Common myeloid progenitor, CD34-positive (primary cell): ENCODE results near the gene SUSD3.
"Not testable (repeated sequence)": the region's sequence is repeated elsewhere in the genome, so short reads cannot be mapped to it uniquely, and the experiment has no call there.

Experiments used
- CTCF ChIA-PET: fragments of 350-600 bp; sonication (Branson Sonifier 250); formaldehyde crosslinking; loops from one replicate; lab custom pipeline; 2021; ENCODE audit warnings: antibody characterized with exemption; lab: Charles Lee
- POLR2A ChIA-PET: fragments of 350-600 bp; sonication (Branson Sonifier 250); formaldehyde crosslinking; loops from one replicate; lab custom pipeline; 2021; ENCODE audit warnings: antibody characterized with exemption; lab: Charles Lee
- DNase-seq, 3 donors: peaks; one replicate each; pipeline versions ENCODE4 v3.0.0 to v3.0.0-alpha.2; 2013
- H3K27ac ChIP-seq, 2 experiments: 1 replicate in 1 of 2; 2 replicates in 1 of 2; pipeline ENCODE4 v1.7.0; 2013; ENCODE audit warnings: inconsistent platforms in 2 of 2, low read length in 2 of 2, mild to moderate bottlenecking in 2 of 2, low read depth in 1 of 2, moderate library complexity in 1 of 2; ENCODE audit not compliant: severe bottlenecking in 2 of 2, insufficient read depth in 1 of 2, poor library complexity in 1 of 2
- H3K27me3 ChIP-seq, 5 experiments: replicated peaks in 2 of 5; 1 replicate in 3 of 5; 2 replicates in 2 of 5; pipeline versions ENCODE4 v1.6.1 to v1.7.0; 2013; ENCODE audit warnings: low read length in 4 of 5, mild to moderate bottlenecking in 2 of 5, moderate library complexity in 2 of 5, inconsistent platforms in 1 of 5; ENCODE audit not compliant: insufficient read depth in 5 of 5, control insufficient read depth in 4 of 5
- H3K36me3 ChIP-seq, 4 experiments: 1 replicate in 2 of 4; 2 replicates in 2 of 4; pipeline versions ENCODE4 v1.6.1 to v1.7.0; 2013; ENCODE audit warnings: low read length in 3 of 4, control low read depth in 1 of 4, mild to moderate bottlenecking in 1 of 4; ENCODE audit not compliant: control insufficient read depth in 4 of 4, insufficient read depth in 4 of 4
- H3K4me1 ChIP-seq, 4 experiments: 1 replicate in 3 of 4; 2 replicates in 1 of 4; pipeline versions ENCODE4 v1.6.1 to v1.7.1; 2013; ENCODE audit warnings: low read length in 3 of 4, mild to moderate bottlenecking in 3 of 4, control low read depth in 1 of 4, inconsistent platforms in 1 of 4, moderate library complexity in 1 of 4; ENCODE audit not compliant: control insufficient read depth in 4 of 4, insufficient read depth in 4 of 4; ENCODE audit errors: control extremely low read depth in 1 of 4
- H3K4me3 ChIP-seq, 7 experiments: 1 replicate in 4 of 7; 2 replicates in 3 of 7; pipeline versions ENCODE4 v1.5.1 to v1.7.0; 2013; ENCODE audit warnings: mild to moderate bottlenecking in 7 of 7, low read length in 6 of 7, moderate library complexity in 6 of 7, inconsistent platforms in 2 of 7, low read depth in 2 of 7, control low read depth in 1 of 7; ENCODE audit not compliant: insufficient read depth in 4 of 7, control insufficient read depth in 1 of 7; ENCODE audit errors: extremely low read depth in 1 of 7
- H3K9me3 ChIP-seq, 5 experiments: 1 replicate in 4 of 5; 2 replicates in 1 of 5; pipeline versions ENCODE4 v1.6.1 to v1.7.1; 2013; ENCODE audit warnings: low read length in 4 of 5, mild to moderate bottlenecking in 2 of 5, inconsistent platforms in 1 of 5, low read depth in 1 of 5, moderate library complexity in 1 of 5; ENCODE audit not compliant: control insufficient read depth in 4 of 5, insufficient read depth in 2 of 5; ENCODE audit errors: control extremely low read depth in 1 of 5
- WGBS: methylation state at CpG from one replicate; pipeline ENCODE4 v1.1.5; 2013; ENCODE audit not compliant: insufficient coverage; 5-methylcytosine and 5-hydroxymethylcytosine counted together

SUSD3 gene

DNA sequence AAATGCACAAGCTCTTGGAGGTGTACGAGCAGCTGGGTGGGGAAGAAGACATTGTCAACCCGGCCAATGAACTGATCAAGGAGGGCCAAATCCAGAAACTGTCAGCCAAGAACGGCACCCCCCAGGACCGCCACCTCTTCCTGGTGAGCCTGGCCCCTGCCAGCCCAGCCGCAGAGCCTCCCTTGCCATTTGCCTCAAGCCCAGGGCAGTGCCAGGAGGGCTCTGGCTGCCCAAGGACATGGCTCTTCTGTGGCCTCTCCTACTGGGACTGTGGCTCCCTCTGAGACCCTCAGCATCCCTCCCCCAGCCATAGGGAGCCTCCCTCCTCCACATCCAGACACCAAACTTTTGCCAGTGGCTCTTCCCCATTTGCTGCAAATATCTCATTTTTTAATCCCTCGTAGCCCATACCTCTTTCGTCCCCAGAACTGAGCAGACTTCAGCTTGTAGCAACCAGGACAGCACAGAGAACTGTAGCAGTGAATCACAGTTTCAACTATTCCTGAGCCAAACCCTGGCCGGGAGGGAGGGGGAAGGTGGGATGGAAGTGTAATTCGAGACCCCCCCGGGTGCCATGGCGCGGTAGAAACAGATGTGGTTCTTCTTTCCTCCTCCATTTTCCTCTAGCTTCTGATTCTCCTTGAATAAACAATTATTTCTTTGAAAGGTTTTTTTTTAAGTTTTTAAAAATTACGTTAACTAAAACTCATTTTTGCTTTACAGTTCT is 44.5 kb upstream of the SUSD3 start:
- H3K27me3 ChIP-seq, result no peaks in the 10 kb centered on the region
- no peaks in the 10 kb centered on the region for H3K4me1 ChIP-seq
- no peak for DNase-seq
- H3K9me3 ChIP-seq, result no peaks in the 10 kb centered on the region
- H3K36me3 ChIP-seq, result peaks cover 9 to 79% (median 49%) of the 10 kb centered on the region in 4 experiments
- H3K27ac ChIP-seq, result no peak overlapping the region
- POLR2A ChIA-PET, result no interaction called here
- CTCF ChIA-PET, result interaction anchor here (0.7 to 1.9 kb wide), 7 partner anchors 10 to 143 kb away, joined by 3 to 6 read pairs (median 5); no protein-coding TSS in a partner anchor
- no peak overlapping the region for H3K4me3 ChIP-seq
- 98% methylated on average over 6 of the region's 13 CpGs for WGBS

DNA sequence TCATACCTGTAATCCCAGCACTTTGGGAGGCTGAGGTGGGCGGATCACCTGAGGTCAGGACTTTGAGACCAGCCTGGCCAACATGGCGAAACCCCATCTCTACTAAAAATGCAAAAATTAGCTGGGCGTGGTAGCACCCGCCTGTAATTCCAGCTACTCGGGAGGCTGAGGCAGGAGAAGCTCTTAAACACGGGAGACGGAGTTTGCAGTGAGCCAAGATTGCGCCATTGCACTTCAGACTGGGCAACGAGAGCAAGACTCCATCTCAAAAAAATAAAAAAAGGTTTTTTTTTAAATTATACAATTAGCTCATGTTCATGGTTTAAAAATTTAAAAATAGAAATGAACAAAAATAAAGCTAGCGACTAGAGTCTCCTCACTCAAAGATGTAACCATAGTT is 43.3 kb upstream of the SUSD3 start:
- ChIA-PET POLR2A (interaction anchor here (1.2 kb wide), 1 partner anchor 22 kb away, joined by 6 read pairs; no protein-coding TSS in a partner anchor), CTCF (interaction anchor here (1.1 to 1.9 kb wide), 4 partner anchors 9 to 42 kb away, joined by 4 to 6 read pairs (median 4); no protein-coding TSS in a partner anchor)
- not testable (repeated sequence) for H3K9me3 ChIP-seq, H3K4me3 ChIP-seq, H3K27ac ChIP-seq, H3K27me3 ChIP-seq, H3K4me1 ChIP-seq, DNase-seq
- whole genome bisulfite sequencing, result 93% methylated on average over 5 of the region's 10 CpGs
- peaks cover 16 to 80% (median 49%) of the 10 kb centered on the region in 4 experiments for H3K36me3 ChIP-seq

DNA sequence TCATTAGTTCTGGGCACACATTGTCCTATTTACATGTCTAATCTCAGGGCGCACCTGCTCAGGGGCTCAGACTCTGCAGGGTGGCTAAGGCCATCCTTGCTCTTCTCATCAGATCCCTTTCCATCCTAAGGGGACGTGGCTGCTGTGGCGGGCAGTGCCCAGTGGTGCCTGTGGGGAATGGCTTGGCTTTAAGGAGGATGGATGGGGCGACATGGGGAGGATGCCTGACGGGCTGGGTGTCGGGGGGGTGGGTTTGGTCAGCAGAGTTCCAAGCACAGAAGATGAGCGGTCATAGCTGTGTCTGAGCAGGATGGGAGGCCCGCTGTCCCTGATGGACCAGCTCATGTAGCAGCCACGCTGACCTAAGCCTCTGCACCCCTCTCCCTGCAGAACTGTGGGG is 40.9 kb upstream of the SUSD3 start:
- no peak for DNase-seq
- WGBS, result 93% methylated on average over 3 of the region's 9 CpGs
- H3K27me3 ChIP-seq, result no peaks in the 10 kb centered on the region
- ChIA-PET POLR2A (no interaction called here), CTCF (interaction anchor here (1.9 kb wide), 1 partner anchor 14 kb away, joined by 9 read pairs; no protein-coding TSS in a partner anchor)
- H3K4me1 ChIP-seq, result peaks cover 0 to 7% (median 0%) of the 10 kb centered on the region in 4 experiments
- H3K36me3 ChIP-seq, result peaks cover 23 to 89% (median 64%) of the 10 kb centered on the region in 4 experiments
- H3K4me3 ChIP-seq, result no peak overlapping the region
- no peak overlapping the region for H3K27ac ChIP-seq
- no peaks in the 10 kb centered on the region for H3K9me3 ChIP-seq

GRCh38 chr9:93020151-93020550 is 38.4 kb upstream of the SUSD3 start:
- no peak overlapping the region for H3K27ac ChIP-seq
- DNase-seq, result no peak
- H3K4me3 ChIP-seq, result no peak overlapping the region
- CTCF ChIA-PET, result no interaction called here
- POLR2A ChIA-PET, result no interaction called here
- 100% methylated on average over 5 of the region's 11 CpGs for WGBS
- H3K4me1 ChIP-seq, result peaks cover 0 to 11% (median 0%) of the 10 kb centered on the region in 4 experiments
- peaks cover 18 to 89% (median 68%) of the 10 kb centered on the region in 4 experiments for H3K36me3 ChIP-seq
- no peaks in the 10 kb centered on the region for H3K27me3 ChIP-seq
- no peaks in the 10 kb centered on the region for H3K9me3 ChIP-seq

- ChIA-PET CTCF (no interaction called here), POLR2A (no interaction called here)
- WGBS, result 92% methylated on average over 19 of the region's 27 CpGs
- H3K27me3 ChIP-seq, result no peaks in the 10 kb centered on the region
- peaks cover 0 to 11% (median 0%) of the 10 kb centered on the region in 4 experiments for H3K4me1 ChIP-seq
- peaks cover 18 to 86% (median 64%) of the 10 kb centered on the region in 4 experiments for H3K36me3 ChIP-seq
- no peak for DNase-seq
- no peaks in the 10 kb centered on the region for H3K9me3 ChIP-seq
- no peak overlapping the region for H3K27ac ChIP-seq
- no peak overlapping the region for H3K4me3 ChIP-seq
These were observed 37.5 kb upstream of the SUSD3 start for GRCh38 chr9:93020771-93021670.

- Histone ChIP-seq H3K4me3 (no peak overlapping the region), H3K27me3 (no peaks in the 10 kb centered on the region), H3K27ac (no peak overlapping the region), H3K4me1 (peaks cover 0 to 11% (median 0%) of the 10 kb centered on the region in 4 experiments), H3K9me3 (no peaks in the 10 kb centered on the region), H3K36me3 (peaks cover 18 to 88% (median 69%) of the 10 kb centered on the region in 4 experiments)
- WGBS, result 100% methylated on average over 8 of the region's 9 CpGs
- ChIA-PET POLR2A (no interaction called here), CTCF (no interaction called here)
- DNase-seq, result no peak
These were observed 36.4 kb upstream of the SUSD3 start for GRCh38 chr9:93022066-93022465.
